Activated T-helper 1 cell treated with anti-CD3 and anti-CD28 coated beads, Interleukin-2, amount 50 U/mL, for 16 hours (primary cell): ENCODE measurements around the gene P3H2.
"Not testable (repeated sequence)": the region's sequence is repeated elsewhere in the genome, so short reads cannot be mapped to it uniquely, and the experiment has no call there.

ENCODE experiments used
- DNase-seq, 2 donors: peaks; one replicate each; pipeline ENCODE4 v3.0.0-alpha.2; 2020; ENCODE audit warnings: low read depth in 1 of 2, low spot score in 1 of 2

Gene P3H2

DNA sequence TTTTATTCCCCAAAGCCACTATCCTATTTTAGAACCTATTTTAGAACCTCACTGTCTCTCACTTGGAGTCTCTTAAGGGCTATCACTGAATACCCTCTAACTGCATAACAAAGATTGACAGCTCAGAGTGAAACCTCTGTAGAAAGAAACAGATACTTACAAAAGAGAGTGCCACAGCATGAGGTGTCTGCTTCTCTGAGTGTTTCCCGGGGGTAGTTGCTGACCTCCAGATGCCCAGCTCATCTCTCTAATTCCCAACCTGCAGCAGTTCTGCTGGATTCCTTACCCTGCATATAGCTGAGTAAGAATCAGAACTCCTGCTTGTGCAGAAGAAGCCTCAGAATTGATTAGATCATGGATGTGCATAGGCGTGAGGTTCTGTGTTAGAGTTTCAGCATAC is 34.5 kb downstream of the P3H2 start:
- DNase-seq = no peak

DNA sequence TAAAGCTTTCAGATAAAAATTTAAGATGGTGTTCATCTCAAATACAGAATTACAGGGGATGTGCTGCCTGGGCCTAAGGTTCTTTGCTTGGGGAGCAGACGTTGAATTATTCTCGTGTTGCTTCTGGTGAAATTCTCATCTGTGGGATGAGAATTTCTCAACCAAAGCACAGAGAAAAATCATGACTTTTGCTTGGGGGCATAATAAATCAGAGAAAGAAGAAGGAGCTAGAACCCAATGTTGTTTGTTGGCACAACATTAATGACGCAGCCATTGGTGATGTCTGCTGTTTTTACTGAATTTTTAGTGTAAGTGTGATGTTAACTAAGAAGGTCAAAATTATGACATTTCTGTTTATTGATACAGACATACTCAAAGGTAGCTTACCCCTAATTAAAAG is 35.7 kb downstream of the P3H2 start:
- DNase-seq = no peak

DNA sequence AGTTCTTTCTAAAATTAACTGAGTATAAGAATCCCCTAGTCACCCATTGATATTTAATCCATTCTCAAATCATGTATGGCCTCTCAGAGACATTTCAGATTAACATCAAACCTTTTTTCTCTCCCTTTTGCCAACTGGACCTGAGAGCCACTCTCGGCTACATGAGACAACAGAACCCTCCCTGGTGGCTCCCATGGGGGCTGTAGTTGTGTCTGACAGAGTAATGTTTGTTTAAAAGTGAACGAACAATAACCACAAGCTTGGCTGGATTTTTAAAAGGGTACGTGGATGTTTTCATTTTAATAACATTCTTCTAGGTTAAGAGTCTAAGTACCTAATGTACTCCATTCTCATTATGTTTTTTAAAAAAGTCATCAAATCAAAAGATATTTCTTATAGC is 37.1 kb downstream of the P3H2 start:
- no peak for DNase-seq

DNA sequence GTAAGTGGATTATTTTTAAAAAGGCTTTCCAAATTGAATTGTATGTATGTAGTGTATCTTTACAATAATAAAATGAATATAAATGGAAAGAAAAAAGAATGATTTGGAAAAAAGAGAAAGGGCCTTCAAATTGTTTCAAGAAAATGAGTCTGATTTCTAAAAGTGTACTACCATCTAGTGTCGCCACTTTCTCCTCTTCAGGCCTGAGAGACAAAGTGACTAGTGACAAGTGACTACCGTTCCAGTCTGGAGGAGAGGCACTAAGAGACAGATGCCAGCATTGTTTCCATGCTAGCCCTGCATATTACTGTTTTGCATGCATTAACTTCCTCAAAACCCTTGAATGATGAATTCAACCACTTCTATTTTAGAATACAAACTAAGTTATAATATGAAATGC is 39.3 kb downstream of the P3H2 start:
- no peak for DNase-seq

DNA sequence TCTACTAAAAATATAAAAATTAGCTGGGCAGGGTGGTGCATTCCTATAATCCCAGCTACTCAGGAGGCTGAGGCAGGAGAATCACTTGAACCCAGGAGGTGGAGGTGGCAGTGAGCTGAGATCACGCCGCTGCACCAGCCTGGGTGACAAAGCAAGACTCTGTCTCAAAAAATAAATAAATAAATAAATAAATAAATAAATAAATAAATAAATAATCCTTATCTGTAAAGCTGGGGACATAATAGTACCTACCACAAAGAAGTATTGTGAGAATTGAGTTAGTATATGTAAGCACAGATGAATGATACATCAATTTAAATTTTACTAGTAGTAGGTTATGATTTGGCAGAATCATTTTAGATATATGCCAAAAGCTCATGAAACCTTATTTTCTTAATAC is 41.5 kb downstream of the P3H2 start:
- not testable (repeated sequence) for DNase-seq

DNA sequence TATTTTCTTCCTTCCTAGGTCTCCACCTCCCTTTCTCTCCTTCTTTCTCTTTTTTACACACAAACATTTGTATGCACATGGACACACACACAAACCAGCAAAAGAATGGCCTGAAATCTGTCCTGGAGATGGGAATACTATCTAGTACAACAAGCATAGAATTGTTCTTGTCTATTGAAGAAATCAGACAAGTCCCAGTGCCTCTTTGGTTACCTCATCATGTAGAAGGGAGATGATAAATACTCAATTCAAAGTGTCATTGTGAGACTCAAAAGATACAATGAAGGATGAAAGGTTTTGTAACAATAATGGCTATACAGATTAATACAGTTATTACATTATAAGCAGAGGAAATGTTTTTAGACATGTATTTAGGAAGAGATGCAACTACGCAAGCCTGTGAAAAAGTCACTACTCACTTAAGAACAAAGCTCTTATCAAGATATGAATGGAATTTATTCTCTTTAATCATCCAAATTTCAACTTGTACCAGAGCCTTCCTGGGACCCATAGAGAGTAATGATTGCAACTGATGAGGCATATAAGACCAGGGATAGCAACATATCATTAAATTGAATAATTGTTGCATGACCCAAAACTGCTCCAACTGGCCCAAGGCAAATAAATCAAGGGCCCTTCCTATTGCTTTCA is 43.2 kb downstream of the P3H2 start:
- no peak for DNase-seq

DNA sequence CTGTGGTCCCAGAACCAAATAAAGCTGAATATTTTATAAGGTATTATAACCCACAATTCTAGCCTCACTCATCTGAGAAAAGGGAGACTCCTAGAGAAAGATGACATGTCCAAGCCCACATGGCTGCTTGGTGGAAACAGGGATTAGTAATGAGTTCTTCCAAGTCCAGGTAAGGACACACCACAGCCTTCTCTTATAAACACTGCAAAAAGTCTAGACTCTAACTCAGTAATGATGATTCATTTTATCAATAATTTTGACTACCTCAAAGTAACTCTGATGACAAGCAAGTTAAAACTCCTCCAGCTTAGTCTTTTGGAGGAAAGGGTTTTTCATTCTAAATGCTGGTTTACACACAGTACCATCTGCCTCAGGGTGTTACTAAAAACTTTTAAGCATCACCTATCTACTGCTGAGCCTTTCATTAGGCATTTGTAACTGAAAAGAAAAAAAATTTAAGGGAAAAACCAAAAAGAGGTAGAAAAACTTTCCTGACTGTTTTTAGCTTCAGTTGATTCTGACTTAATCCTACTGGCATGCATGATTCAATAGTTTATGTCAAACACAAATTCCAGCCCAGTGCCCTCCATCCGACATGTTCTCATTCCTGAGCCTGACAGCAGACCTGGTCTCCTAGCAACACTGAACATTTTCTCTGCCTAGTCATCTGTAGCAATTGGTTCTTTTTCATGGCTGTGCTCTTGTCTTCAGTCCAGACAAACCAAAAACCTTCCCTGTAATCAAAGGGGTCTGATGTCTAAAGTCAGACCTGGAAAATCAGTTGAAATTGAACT is 43.9 kb downstream of the P3H2 start:
- no peak for DNase-seq

DNA sequence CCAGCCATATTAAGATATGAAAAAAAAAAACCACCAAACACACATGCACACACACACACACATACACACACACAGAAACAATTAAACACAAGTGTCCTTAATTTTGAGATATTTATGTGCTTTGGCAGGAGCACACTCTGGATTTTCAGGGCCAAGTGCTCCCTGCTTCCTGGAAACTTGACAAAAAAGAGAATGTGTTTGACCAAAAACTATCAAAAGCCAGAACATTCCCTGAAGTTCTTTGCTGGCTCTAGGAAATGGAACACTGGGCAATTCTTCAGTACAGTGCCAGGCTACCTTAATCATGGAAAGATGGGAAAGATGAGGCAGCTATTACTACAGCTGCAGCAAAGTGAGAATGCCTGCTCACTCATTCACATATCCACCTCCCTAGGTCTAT is 44.6 kb downstream of the P3H2 start:
- DNase-seq = no peak

DNA sequence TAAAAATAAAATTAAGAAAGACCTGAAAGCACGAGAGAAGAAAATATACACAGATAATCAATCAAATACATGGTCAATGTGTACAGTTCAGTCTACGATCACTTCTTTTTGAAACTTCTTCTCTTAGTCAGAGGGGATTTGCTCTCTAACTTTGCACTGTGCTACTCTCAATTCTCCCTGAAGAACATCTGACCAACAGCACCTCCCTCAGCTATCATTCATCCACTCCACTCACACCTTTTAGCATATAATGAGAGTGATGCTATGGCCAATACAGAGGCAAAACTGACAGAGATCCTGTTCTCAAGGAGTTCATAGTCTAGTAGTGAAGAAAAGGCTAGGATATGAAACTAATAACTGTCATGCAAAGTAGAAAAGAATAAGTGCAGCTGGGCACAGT is 45.9 kb downstream of the P3H2 start:
- no peak for DNase-seq

DNA sequence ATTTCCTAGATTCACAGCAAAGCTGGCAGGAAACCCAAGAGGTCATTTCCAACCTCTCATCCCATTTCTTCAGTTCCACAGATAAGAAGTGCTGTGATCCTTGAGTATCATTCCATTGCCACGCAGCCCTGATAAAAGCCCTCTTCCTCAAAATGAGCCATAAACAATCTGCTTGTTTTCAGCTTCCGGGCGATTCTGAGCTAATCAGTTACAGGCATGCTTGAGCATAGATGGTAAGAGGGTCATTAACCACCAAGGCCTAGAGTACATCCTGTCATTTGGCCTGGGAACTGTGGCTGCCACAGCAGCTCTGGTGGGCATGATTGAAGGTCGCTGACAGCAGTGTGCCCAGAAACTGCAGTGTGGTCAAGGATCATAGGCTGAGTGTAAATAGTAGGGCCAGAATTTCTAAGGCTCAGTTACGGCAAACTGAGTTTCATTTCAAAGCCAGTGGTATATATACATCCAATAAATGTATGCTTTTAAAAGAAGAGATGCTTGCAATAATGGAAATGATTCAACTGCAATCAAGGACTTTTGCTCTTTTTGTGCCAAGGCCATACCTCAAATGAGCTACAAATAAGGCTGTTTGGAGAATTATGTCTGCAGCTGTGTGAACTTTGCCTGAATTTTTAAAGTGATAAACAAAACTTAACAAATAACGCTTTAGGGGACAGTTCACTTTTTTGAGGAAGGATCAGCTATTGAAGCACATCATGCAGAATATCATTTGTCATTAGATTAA is 47.3 kb downstream of the P3H2 start:
- DNase-seq = no peak

DNA sequence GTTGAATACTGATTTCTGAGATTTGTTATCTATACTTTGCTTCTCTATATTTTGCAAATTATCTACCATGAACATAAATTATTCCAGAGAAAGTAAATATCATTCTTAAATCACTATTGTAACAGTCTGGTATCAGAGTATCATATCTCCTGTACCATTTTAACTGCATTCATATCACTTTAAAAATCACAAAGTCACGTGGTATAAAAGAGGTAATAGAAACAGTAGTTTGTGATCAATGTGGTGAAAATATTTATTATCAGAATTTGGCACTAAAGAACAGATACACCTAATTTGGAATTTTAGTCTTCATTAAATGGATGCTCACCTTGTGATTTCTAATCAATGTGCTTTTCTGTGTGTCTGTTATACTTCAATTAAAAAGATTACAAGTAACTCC is 47.8 kb downstream of the P3H2 start:
- DNase-seq = no peak

DNA sequence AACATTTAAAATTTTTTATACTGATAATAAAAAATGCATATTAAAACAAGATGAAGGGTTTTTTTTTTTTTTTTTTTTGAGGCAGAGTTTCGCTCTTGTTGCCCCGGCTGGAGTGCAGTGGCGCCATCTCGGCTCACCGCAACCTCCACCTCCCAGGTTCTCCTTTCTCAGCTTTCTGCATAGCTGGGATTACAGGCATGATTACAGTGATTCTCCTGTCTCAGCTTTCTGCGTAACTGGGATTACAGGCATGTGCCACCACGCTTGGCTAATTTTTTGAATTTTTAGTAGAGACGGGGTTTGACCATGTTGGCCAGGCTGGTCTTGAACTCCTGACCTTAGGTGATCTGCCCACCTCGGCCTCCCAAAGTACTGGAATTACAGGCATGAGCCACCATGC is 48.8 kb downstream of the P3H2 start:
- not testable (repeated sequence) for DNase-seq

DNA sequence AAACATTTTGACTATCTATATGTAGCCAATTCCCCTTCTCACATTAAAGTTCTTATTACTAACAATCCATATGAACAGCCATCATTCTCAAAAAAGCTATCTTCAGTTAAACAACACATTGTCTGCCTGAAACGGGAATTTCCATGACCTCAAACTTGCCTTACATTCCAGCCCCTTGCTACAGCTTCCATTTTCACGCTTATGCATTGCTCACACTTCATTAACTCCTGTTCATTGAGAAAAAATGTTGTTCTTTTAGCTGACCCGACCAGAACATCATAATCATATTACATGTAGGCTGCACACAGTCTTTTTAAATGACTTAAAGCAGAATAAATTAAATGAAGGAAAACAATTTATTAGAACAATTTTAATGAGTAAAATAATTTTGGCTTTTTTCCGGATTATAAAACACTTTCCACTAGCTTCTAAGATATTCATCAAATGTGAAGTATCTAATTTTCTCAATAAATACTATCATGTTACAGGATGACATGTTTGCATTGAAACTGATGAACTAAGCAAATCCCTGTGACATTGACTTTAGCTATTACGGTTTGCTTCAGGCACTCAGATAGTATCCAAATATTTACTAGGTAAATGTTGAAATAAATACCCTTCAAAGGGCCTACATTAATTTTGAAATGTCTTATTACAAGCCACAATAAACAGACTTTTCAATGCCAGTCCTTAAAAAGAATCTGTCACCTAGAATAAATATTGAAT is 49.9 kb downstream of the P3H2 start:
- no peak for DNase-seq

DNA sequence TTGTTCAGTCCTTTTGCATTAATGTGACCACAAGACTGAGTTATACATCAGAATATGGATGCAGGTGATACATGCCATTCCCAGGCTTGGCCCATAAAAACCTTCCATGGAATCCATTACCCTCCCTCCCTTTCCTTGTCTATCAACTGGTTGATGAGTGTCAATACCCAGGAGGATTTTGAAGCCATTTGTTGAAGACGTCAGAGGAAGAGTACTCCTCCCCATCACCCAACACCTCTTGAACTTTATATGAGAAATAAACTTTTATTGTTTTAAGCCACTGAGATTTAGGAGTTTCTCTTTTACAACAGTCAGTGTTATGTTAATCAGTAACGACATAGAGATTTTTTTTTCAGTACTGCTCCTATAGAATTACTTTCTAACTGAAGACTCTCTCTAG is 55.5 kb downstream of the P3H2 start:
- no peak for DNase-seq

DNA sequence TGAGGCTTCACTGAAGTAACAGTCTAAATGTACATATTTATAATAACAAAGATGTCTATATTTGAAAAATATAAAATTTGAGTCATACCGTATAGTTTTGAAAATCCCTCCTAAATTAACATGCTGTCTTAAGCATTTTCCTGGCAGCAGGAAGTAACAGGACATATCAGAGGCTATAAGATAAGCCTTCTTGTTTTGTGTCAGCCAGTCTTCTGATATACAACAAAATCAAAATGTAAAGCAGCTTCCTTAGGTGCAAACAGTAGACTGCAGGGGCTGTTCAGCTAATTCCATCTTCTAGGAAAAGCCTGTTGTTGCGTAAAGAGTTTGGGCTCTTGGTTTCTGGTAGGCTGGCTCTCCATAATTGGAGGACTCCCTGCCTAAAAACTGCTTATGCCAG is 56.0 kb downstream of the P3H2 start:
- DNase-seq = no peak

DNA sequence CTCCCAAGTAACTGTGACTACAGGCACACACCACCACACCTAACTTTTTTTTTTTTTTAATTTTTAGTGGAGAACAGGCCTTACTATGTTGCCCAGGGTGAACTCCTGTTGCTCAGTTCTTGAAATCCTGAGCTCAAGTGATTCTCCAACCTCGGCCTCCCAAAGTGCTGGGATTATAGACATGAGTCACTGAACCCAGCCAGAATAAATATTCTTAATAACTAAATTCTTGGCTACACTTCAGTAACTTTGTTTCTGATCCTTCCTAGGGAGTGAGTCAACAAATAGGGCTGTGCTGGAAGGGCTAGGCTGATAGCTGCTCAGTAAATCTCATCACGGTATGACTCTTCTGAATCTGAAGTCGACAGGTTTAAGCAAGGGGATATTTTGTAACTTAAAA is 56.6 kb downstream of the P3H2 start:
- no peak for DNase-seq

DNA sequence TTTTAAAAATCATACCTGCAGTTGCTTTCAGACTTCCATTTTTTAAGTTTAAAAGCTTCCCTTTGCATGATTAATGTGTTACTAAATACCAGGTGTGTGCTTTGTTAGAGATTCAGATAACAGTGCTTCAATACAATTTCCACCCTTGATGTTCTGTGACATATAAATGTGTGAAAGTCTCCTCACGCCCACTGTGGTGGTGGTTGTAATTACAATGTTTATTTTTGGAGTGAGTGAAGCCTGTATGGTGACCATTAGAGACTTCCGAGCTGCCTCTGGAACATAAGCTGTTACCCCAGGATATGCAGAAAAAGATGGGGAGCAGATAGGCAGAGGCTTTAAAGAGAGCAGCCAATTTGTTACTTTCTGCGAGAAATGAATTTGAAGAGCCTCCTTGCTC is 57.2 kb downstream of the P3H2 start:
- no peak for DNase-seq

DNA sequence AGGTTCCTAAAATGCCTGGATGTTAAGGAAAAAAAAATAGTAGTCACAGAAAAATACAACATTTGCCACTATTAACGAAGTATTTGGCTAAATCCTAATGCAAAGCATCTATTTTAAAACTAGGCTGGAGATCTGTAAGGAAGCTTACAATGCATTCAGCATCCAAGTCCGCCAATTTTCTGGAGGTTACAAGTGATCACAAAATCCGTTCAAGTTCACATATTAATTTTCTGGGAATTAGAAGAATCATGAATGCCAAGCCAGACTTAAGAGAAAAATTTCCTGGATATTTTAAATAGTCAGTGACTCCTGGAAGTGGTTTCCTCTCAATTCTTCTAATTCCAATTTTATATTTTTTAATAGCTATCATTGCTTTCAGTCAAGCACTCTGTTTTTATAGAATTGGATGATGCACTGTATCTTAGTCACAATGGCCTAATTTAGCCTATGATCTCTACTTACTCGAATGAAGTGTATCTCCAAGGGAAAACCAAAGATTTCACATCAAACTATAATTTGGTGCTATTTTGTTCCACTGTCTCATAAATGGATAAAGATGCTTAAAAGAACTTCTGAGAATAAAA is 60.4 kb downstream of the P3H2 start:
- DNase-seq = no peak

DNA sequence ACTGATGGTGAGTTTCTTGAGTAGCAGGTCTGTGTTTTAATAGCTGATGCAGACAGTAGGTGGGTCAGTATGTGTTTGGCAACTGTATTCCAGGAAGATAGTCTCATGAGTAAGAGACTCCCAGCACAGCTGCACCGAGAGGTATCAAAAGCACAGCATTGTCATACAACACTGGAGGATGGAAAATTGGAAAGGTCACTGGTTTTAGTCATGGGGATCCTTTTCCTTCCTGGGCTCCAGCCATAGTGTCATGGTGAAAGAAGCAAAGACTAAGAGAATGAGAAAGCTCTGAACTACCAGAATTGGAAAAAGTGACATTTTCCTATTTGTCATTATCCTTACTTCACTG is 61.5 kb downstream of the P3H2 start:
- DNase-seq = no peak

DNA sequence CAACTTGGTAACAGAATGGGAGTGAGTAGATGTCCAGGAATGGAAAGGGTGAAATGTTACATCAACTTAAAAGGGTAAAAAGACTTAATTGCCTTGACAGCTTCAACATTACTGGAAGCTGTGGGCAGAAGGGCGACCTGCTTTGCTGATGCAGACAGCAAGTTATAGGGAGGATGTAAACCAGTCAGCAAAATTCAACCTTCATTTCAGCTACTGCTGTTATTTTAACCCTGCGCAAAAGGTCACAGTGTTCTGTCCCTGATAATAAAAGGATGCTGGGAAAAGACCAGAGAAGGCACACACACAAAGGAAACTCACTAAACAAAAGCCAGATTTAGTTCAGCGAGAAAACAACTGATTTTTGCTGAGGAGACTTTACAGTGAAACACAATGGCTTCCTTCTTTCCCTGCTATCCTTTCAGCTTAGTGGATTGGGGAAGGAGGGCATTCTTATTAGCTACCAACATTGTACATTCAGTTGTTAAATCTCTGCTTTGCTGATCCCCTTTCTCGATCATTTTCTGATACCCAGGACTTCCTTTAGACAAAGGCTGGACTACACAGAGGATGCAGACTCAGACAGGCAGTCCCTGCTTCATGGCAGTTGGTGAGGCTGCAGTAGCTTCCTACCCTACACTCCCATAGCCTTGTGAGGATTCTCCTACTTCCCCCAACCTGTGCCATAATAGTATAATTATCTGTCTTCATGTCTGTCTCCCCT is 62.0 kb downstream of the P3H2 start:
- no peak for DNase-seq

DNA sequence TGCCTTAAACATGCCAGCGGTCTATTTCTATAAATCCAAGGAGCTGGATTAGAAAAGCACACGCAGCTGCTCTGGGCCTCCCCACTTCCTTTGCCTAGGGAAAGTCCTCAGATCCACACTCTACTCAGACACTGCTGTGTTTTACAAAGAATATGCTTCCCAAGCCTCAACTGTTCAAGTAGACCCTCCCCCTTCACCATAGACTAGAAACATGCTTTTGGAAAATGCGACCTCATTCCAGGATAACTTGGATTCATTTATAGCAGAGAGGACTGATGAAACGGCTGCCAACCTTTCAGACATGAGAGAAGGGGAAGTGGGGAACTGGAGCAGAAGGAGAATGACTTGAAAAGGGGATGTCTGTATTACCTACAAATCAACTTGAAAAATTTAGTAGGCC is 64.0 kb downstream of the P3H2 start:
- DNase-seq = no peak
